Kasumi-1 (cell line): ENCODE data around the gene DNMT3A.
A peak's percentile ranks its signal among the peaks of the same experiment; 100 is the strongest.
"Not testable (repeated sequence)": the region's sequence is repeated elsewhere in the genome, so short reads cannot be mapped to it uniquely, and the experiment has no call there.

Experiments
- DNase-seq, 2 experiments: peaks; one replicate each; lab custom pipeline; 2025; lab: John Stamatoyannopoulos, UW

Gene DNMT3A

GRCh38 chr2:25234738-25235137 lies 107.0 kb downstream of the DNMT3A start:
- DNase-seq = no peak

GRCh38 chr2:25233916-25234605 lies 107.7 kb downstream of the DNMT3A start:
- no peak for DNase-seq

GRCh38 chr2:25232248-25232825 lies 109.4 kb downstream of the DNMT3A start:
- DNase-seq = no peak

GRCh38 chr2:25230948-25231311 lies 110.8 kb downstream of the DNMT3A start:
- no peak for DNase-seq

GRCh38 chr2:25230198-25230947 lies 111.4 kb downstream of the DNMT3A start:
- DNase-seq = no peak

GRCh38 chr2:25229279-25230197 lies 112.2 kb downstream of the DNMT3A start:
- DNase-seq = no peak

- peak; percentile 82 to 87 for DNase-seq
Observed at GRCh38 chr2:25228848-25229278, 112.9 kb downstream of the DNMT3A start.

- no peak for DNase-seq
Observed at GRCh38 chr2:25227576-25227975, 114.1 kb downstream of the DNMT3A start.

- DNase-seq = no peak
Observed at GRCh38 chr2:25226827-25227226, 114.9 kb downstream of the DNMT3A start.

- no peak for DNase-seq
Observed at GRCh38 chr2:25222477-25223121, 119.1 kb downstream of the DNMT3A start.

- DNase-seq = no peak
Observed at GRCh38 chr2:25221579-25221978, 120.1 kb downstream of the DNMT3A start.

- no peak for DNase-seq
Observed at GRCh38 chr2:25220313-25220712, 121.4 kb downstream of the DNMT3A start.

GRCh38 chr2:25219621-25220020 lies 122.1 kb downstream of the DNMT3A start:
- DNase-seq = no peak

- no peak for DNase-seq
Observed at GRCh38 chr2:25218100-25218499, 123.6 kb downstream of the DNMT3A start.

GRCh38 chr2:25215948-25216679 lies 125.6 kb downstream of the DNMT3A start:
- peak; percentile 25 to 36 for DNase-seq

- no peak for DNase-seq
Observed at GRCh38 chr2:25215232-25215631, 126.5 kb downstream of the DNMT3A start.

GRCh38 chr2:25213229-25213628 lies 128.5 kb downstream of the DNMT3A start:
- DNase-seq = no peak

- DNase-seq = not testable (repeated sequence)
Observed at GRCh38 chr2:25210923-25211322, 130.8 kb downstream of the DNMT3A start.

GRCh38 chr2:25207078-25207545 lies 134.6 kb downstream of the DNMT3A start:
- DNase-seq = peak; percentile 38 to 44

- no peak for DNase-seq
Observed at GRCh38 chr2:25204190-25204838, 137.4 kb downstream of the DNMT3A start.
